Common myeloid progenitor, CD34-positive (primary cell): ENCODE measurements around the gene THBD.

Source experiments
- CTCF ChIA-PET: fragments of 350-600 bp; sonication (Branson Sonifier 250); formaldehyde crosslinking; loops from one replicate; lab custom pipeline; 2021; ENCODE audit warnings: antibody characterized with exemption; lab: Charles Lee
- POLR2A ChIA-PET: fragments of 350-600 bp; sonication (Branson Sonifier 250); formaldehyde crosslinking; loops from one replicate; lab custom pipeline; 2021; ENCODE audit warnings: antibody characterized with exemption; lab: Charles Lee
- DNase-seq, 3 donors: peaks; one replicate each; pipeline versions ENCODE4 v3.0.0 to v3.0.0-alpha.2; 2013
- H3K27ac ChIP-seq, 2 experiments: 1 replicate in 1 of 2; 2 replicates in 1 of 2; pipeline ENCODE4 v1.7.0; 2013; ENCODE audit warnings: inconsistent platforms in 2 of 2, low read length in 2 of 2, mild to moderate bottlenecking in 2 of 2, low read depth in 1 of 2, moderate library complexity in 1 of 2; ENCODE audit not compliant: severe bottlenecking in 2 of 2, insufficient read depth in 1 of 2, poor library complexity in 1 of 2
- H3K27me3 ChIP-seq, 5 experiments: replicated peaks in 2 of 5; 1 replicate in 3 of 5; 2 replicates in 2 of 5; pipeline versions ENCODE4 v1.6.1 to v1.7.0; 2013; ENCODE audit warnings: low read length in 4 of 5, mild to moderate bottlenecking in 2 of 5, moderate library complexity in 2 of 5, inconsistent platforms in 1 of 5; ENCODE audit not compliant: insufficient read depth in 5 of 5, control insufficient read depth in 4 of 5
- H3K36me3 ChIP-seq, 4 experiments: 1 replicate in 2 of 4; 2 replicates in 2 of 4; pipeline versions ENCODE4 v1.6.1 to v1.7.0; 2013; ENCODE audit warnings: low read length in 3 of 4, control low read depth in 1 of 4, mild to moderate bottlenecking in 1 of 4; ENCODE audit not compliant: control insufficient read depth in 4 of 4, insufficient read depth in 4 of 4
- H3K4me1 ChIP-seq, 4 experiments: 1 replicate in 3 of 4; 2 replicates in 1 of 4; pipeline versions ENCODE4 v1.6.1 to v1.7.1; 2013; ENCODE audit warnings: low read length in 3 of 4, mild to moderate bottlenecking in 3 of 4, control low read depth in 1 of 4, inconsistent platforms in 1 of 4, moderate library complexity in 1 of 4; ENCODE audit not compliant: control insufficient read depth in 4 of 4, insufficient read depth in 4 of 4; ENCODE audit errors: control extremely low read depth in 1 of 4
- H3K4me3 ChIP-seq, 7 experiments: 1 replicate in 4 of 7; 2 replicates in 3 of 7; pipeline versions ENCODE4 v1.5.1 to v1.7.0; 2013; ENCODE audit warnings: mild to moderate bottlenecking in 7 of 7, low read length in 6 of 7, moderate library complexity in 6 of 7, inconsistent platforms in 2 of 7, low read depth in 2 of 7, control low read depth in 1 of 7; ENCODE audit not compliant: insufficient read depth in 4 of 7, control insufficient read depth in 1 of 7; ENCODE audit errors: extremely low read depth in 1 of 7
- H3K9me3 ChIP-seq, 5 experiments: 1 replicate in 4 of 5; 2 replicates in 1 of 5; pipeline versions ENCODE4 v1.6.1 to v1.7.1; 2013; ENCODE audit warnings: low read length in 4 of 5, mild to moderate bottlenecking in 2 of 5, inconsistent platforms in 1 of 5, low read depth in 1 of 5, moderate library complexity in 1 of 5; ENCODE audit not compliant: control insufficient read depth in 4 of 5, insufficient read depth in 2 of 5; ENCODE audit errors: control extremely low read depth in 1 of 5
- WGBS: methylation state at CpG from one replicate; pipeline ENCODE4 v1.1.5; 2013; ENCODE audit not compliant: insufficient coverage; 5-methylcytosine and 5-hydroxymethylcytosine counted together

The THBD gene

DNA sequence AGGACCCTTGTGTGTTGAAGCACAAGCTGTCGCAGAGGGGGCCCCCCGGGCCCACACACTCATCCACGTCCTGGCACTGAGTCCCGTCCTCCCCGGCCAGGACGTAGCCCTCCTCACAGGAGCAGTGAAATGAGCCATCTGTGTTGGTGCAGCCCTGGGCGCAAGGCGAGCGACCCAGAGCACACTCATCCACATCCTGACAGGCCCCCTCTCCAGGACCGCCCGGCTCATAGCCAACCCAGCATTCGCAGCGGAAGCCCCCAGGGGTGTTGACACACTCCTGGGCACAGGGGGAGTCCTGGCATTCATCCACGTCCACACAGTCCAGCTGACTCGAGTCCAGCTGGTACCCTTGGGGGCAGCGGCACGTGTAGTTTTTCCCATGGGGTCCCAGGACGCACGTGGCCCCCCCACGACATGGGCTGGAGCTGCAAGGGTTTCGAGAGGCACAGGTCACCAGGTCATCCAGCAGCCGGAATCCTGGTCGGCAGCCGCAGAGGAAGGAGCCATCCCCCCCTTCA is 35.4 kb upstream of the THBD start:
- Histone ChIP-seq H3K27me3 (no peaks in the 10 kb centered on the region), H3K36me3 (peaks cover 0 to 4% (median 2%) of the 10 kb centered on the region in 4 experiments), H3K4me3 (peak overlapping the region in 1 of 7 experiments; percentile 44), H3K9me3 (no peaks in the 10 kb centered on the region), H3K27ac (no peak overlapping the region), H3K4me1 (peaks cover 14 to 75% (median 45%) of the 10 kb centered on the region in 4 experiments)
- no peak for DNase-seq
- WGBS = 97% methylated on average over 19 of the region's 24 CpGs
- ChIA-PET POLR2A (no interaction called here), CTCF (interaction anchor here (1.1 to 1.6 kb wide), 2 partner anchors 25 to 255 kb away, joined by 3 to 5 read pairs; no protein-coding TSS in a partner anchor)

DNA sequence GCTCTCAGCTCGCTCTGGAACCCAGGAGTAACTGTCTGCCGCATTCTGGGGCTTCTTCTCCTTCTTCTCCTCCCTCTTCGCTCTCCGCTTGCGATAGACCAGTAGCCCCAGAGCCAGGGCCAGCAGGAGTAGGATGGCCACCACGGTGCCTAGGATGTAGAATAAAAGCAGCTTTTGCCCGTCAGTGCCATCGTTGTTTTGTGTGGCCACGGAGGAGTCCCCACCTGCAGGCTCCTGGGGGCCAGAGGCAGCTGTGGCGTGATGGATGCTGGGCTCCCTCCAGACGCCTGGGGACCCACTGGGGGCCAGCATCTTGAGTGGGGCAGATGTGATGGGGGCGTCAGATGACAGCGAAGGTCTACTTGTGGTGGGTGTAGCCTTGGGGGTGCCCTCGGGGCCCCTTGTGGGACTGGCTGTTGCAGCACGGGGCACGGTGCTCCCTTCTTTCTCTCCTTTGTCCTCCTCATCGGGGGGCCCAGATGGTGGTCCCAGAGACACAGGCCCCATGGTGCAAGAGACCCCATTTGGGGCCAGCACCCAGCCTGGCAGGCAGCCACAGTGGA is 34.9 kb upstream of the THBD start:
- Histone ChIP-seq H3K9me3 (no peaks in the 10 kb centered on the region), H3K27me3 (no peaks in the 10 kb centered on the region), H3K27ac (no peak overlapping the region), H3K36me3 (peaks cover 0 to 4% (median 2%) of the 10 kb centered on the region in 4 experiments), H3K4me1 (peaks cover 14 to 75% (median 45%) of the 10 kb centered on the region in 4 experiments), H3K4me3 (peak overlapping the region in 1 of 7 experiments; percentile 46)
- POLR2A ChIA-PET = no interaction called here
- CTCF ChIA-PET = interaction anchor here (1.1 to 1.6 kb wide), 3 partner anchors 16 to 256 kb away, joined by 3 to 5 read pairs (median 4); no protein-coding TSS in a partner anchor
- DNase-seq = no peak
- WGBS = 99% methylated on average over 9 of the region's 17 CpGs

DNA sequence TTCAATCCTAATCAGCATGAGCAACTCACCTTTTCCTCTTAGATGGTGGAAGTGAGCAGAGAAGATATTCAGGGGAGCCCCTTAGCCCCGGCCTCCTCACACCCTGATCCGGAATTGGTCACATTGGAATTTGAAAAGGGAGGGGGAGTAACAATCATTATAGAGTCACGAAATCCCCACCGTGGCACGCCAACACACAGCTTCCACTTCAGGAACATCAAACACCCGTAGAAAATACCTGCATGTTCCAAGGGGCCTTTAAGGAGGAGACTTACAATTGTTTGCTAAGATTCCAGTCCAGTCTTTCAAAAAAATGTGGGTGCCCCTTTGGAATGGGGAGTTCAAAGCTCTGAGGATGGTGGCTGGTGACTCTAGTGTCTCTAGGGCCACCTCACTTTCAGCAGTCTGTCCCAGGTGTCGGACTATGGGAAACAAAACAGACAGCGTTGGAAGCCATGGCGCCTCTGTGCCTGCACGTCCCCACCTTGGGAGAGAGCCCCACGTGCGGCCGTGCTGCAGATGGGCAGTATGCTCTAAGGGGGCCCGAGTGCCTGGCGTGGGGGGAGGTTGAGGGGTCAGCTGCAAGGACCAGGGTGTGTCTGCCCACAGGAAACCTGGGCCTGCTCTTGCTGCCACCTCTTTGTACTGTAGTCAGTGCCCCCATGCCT is 34.2 kb upstream of the THBD start:
- WGBS = 95% methylated on average over 8 of the region's 15 CpGs
- H3K4me3 ChIP-seq = peak overlapping the region in 2 of 7 experiments; percentile 46 to 53
- peaks cover 0 to 4% (median 2%) of the 10 kb centered on the region in 4 experiments for H3K36me3 ChIP-seq
- H3K27ac ChIP-seq = no peak overlapping the region
- POLR2A ChIA-PET = no interaction called here
- peaks cover 14 to 74% (median 45%) of the 10 kb centered on the region in 4 experiments for H3K4me1 ChIP-seq
- H3K9me3 ChIP-seq = no peaks in the 10 kb centered on the region
- H3K27me3 ChIP-seq = no peaks in the 10 kb centered on the region
- CTCF ChIA-PET = interaction anchor here (1.1 to 1.2 kb wide), 2 partner anchors 15 to 24 kb away, joined by 3 to 4 read pairs; no protein-coding TSS in a partner anchor
- DNase-seq = no peak

DNA sequence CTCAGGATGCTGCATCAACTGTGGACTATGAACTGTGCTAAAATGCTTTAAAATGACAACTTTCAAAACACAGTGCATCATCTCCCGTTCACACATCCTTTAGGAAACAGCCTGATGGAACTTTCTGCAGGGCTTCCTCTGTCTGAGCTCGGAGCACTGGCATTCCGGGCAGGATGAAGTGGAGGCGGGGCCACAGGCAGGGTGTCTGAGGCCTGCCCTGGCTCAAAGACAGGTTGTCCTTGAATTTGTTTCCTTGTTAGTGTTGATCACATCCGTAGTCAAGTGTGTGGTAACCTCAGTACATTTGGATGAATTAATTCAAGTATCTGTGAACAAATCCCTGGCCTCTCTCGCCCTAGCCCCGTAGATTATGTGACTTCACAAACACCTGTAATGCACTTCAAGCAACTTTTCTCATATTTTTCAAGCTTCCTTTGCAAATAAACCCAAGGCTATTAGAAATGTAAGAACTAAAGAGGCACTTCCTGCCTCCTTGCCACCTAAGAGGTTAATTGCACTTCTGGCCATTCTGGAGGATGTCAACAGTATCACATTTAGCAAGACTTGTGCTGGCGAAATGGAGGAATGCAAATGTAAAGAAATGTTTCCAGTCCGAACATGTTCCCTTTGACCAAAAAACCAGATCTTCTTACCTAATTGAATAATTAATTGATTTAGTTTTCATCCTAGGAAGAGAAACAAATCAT is 33.5 kb upstream of the THBD start:
- Histone ChIP-seq H3K36me3 (peaks cover 0 to 4% (median 2%) of the 10 kb centered on the region in 4 experiments), H3K9me3 (no peaks in the 10 kb centered on the region), H3K27ac (no peak overlapping the region), H3K4me1 (peaks cover 12 to 67% (median 42%) of the 10 kb centered on the region in 4 experiments), H3K4me3 (peak overlapping the region in 2 of 7 experiments; percentile 24 to 53), H3K27me3 (no peaks in the 10 kb centered on the region)
- WGBS = 87% methylated on average over 6 of the region's 9 CpGs
- ChIA-PET CTCF (interaction anchor here (1.2 kb wide), 1 partner anchor 15 kb away, joined by 4 read pairs; no protein-coding TSS in a partner anchor), POLR2A (no interaction called here)
- no peak for DNase-seq

DNA sequence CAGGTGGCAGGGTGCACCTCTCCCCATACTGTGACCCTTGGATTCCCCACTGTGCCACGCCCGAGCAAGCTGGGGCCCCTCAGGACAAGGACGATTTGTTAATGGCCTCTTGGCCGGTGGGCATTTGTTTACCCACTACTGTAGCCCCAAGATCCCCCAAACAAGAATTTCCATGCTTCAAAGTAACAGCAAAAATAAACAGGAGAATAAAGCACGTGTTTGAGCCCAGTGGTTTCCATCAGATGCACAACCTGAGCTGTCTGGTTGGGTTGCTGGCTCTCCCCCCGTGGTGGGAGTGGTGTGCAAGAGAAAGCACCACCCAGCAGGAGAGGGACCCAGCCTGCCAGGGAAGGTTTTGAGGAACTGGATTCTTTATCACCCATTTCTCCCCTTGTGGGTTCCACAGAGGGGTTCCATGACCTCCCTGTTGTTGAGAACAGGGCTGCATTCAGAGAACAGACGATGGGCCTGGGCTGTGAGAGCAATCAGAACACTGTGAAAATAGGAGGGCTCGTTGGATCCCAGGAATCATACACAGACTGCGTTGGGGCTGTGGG is 31.9 kb upstream of the THBD start:
- H3K9me3 ChIP-seq = no peaks in the 10 kb centered on the region
- peaks cover 0 to 4% (median 2%) of the 10 kb centered on the region in 4 experiments for H3K36me3 ChIP-seq
- ChIA-PET CTCF (no interaction called here), POLR2A (no interaction called here)
- peaks cover 7 to 50% (median 25%) of the 10 kb centered on the region in 4 experiments for H3K4me1 ChIP-seq
- peak in 2 of 3 donors; percentile 22 to 24 for DNase-seq
- H3K27me3 ChIP-seq = no peaks in the 10 kb centered on the region
- WGBS = 96% methylated on average over 7 of the region's 9 CpGs
- H3K4me3 ChIP-seq = peak overlapping the region in 1 of 7 experiments; percentile 27
- no peak overlapping the region for H3K27ac ChIP-seq

DNA sequence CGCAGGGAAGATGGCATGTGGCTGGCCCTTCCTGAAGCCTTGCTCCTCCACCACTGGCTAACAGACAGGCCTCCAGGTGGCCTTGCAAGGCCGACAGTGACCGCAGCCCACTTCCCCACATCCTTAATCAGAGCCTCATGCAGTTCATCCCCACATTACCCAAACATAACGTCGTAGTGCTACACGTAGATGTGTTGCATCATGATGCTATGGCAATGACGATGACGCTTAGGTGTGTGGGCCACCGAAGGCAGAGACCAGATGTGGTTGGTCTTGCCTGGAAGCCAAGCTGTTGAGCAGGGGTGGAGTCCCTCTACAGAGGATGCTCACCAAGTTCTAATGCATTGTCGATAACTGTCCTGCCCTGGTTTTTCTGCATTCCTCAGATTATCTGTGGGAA is 31.0 kb upstream of the THBD start:
- CTCF ChIA-PET = interaction anchor here (1.3 kb wide), 1 partner anchor 29 kb away, joined by 3 read pairs; no protein-coding TSS in a partner anchor
- peaks cover 6 to 43% (median 18%) of the 10 kb centered on the region in 4 experiments for H3K4me1 ChIP-seq
- WGBS = over 99% methylated on average over 7 of the region's 10 CpGs
- no peak overlapping the region for H3K4me3 ChIP-seq
- no peaks in the 10 kb centered on the region for H3K9me3 ChIP-seq
- POLR2A ChIA-PET = interaction anchor here (0.5 kb wide), 1 partner anchor 15 kb away, joined by 3 read pairs; no protein-coding TSS in a partner anchor
- DNase-seq = no peak
- no peaks in the 10 kb centered on the region for H3K27me3 ChIP-seq
- H3K36me3 ChIP-seq = peaks cover 0 to 4% (median 2%) of the 10 kb centered on the region in 4 experiments
- no peak overlapping the region for H3K27ac ChIP-seq
